Endothelial cell of umbilical vein (primary cell): ENCODE measurements around the gene NFE2L1. TPM values are rescaled to one million over a fixed set of nuclear protein-coding genes. Genes with fewer than 3 reads are reported as not detected.

Source experiments
- BruUV-seq: library from RNA; stranded (reverse); fragments of 400-500 nt; replicated peaks from 2 replicates; lab custom pipeline; 2021; lab: Mats Ljungman, UMichigan
- CTCF ChIA-PET: fragments of 300-600, 350-600 bp; sonication (Branson Sonifier 250); formaldehyde crosslinking; loops from one replicate; lab custom pipeline; 2021; ENCODE audit warnings: antibody characterized with exemption, inconsistent platforms; lab: Charles Lee
- POLR2A ChIA-PET: fragments of 300-600, 350-600 bp; sonication (Branson Sonifier 250); formaldehyde crosslinking; loops from one replicate; lab custom pipeline; 2021; ENCODE audit warnings: antibody characterized with exemption, inconsistent platforms; lab: Charles Lee
- DNase-seq: peaks from one replicate; pipeline ENCODE4 v3.0.0-alpha.2; 2011; ENCODE audit warnings: low read depth, low spot score
- FAIRE-seq: peaks from 2 replicates; lab custom pipeline; 2011; peaks lifted over from hg19 to GRCh38; lab: Jason Lieb, UNC
- H2AFZ ChIP-seq: 2 replicates; pipeline ENCODE4 v1.6.0; 2012; ENCODE audit warnings: low read depth, low read length, control low read depth, inconsistent platforms
- H3K27ac ChIP-seq: 2 replicates; pipeline ENCODE4 v1.5.1; 2011; ENCODE audit warnings: low read depth, mild to moderate bottlenecking, control low read depth, low read length, moderate library complexity; ENCODE audit not compliant: insufficient read depth
- H3K27me3 ChIP-seq, 2 experiments: 2 replicates each; pipeline versions ENCODE4 v1.6.0 to v1.6.1; 2011; ENCODE audit warnings: low read length in 2 of 2, mixed read lengths in 1 of 2; ENCODE audit not compliant: control insufficient read depth in 2 of 2, insufficient read depth in 2 of 2
- H3K36me3 ChIP-seq, 2 experiments: 2 replicates in 1 of 2; 3 replicates in 1 of 2; pipeline ENCODE4 v1.5.1; 2011; ENCODE audit warnings: low read length in 2 of 2, mild to moderate bottlenecking in 1 of 2, moderate library complexity in 1 of 2; ENCODE audit not compliant: control insufficient read depth in 2 of 2, insufficient read depth in 2 of 2; ENCODE audit errors: extremely low read depth in 1 of 2
- H3K4me1 ChIP-seq: 3 replicates; pipeline ENCODE4 v1.5.1; 2011; ENCODE audit warnings: mild to moderate bottlenecking, low read length; ENCODE audit not compliant: control insufficient read depth, insufficient read depth; ENCODE audit errors: extremely low read depth
- H3K4me2 ChIP-seq: 2 replicates; pipeline ENCODE4 v1.6.1; 2011; ENCODE audit warnings: low read length, control low read depth, mixed read lengths; ENCODE audit not compliant: insufficient read depth
- H3K4me3 ChIP-seq, 3 experiments: fragments of 200-600 bp in 1 of 3; sonication (generic), shearing (Covaris generic) in 1 of 3; replicated peaks in 1 of 3; 2 replicates each; pipeline ENCODE4 v1.5.1; 2011 to 2016; ENCODE audit warnings: control low read depth in 3 of 3, low read length in 3 of 3, mild to moderate bottlenecking in 2 of 3, inconsistent platforms in 1 of 3, low read depth in 1 of 3, moderate library complexity in 1 of 3; ENCODE audit not compliant: insufficient read depth in 1 of 3
- H3K79me2 ChIP-seq: 2 replicates; pipeline ENCODE4 v1.6.0; 2012; ENCODE audit warnings: low read length, inconsistent platforms; ENCODE audit not compliant: control insufficient read depth, insufficient read depth
- H3K9ac ChIP-seq: replicated peaks from 2 replicates; pipeline ENCODE3; 2011; ENCODE audit warnings: low read length, control low read depth; ENCODE audit not compliant: insufficient read depth; ENCODE audit errors: extremely low read depth
- H3K9me1 ChIP-seq: replicated peaks from 3 replicates; pipeline ENCODE4 v1.6.0; 2011; ENCODE audit warnings: mild to moderate bottlenecking, low read length; ENCODE audit not compliant: control insufficient read depth, insufficient read depth; ENCODE audit errors: extremely low read depth
- H3K9me3 ChIP-seq: replicated peaks from 2 replicates; pipeline ENCODE4 v1.5.1; 2012; ENCODE audit warnings: low read length, inconsistent platforms; ENCODE audit not compliant: control insufficient read depth, insufficient read depth
- H4K20me1 ChIP-seq: replicated peaks from 2 replicates; pipeline ENCODE3; 2011; ENCODE audit warnings: mild to moderate bottlenecking, low read length; ENCODE audit not compliant: control insufficient read depth, insufficient read depth; ENCODE audit errors: extremely low read depth
- EZH2 ChIP-seq: IDR thresholded peaks from 2 replicates; pipeline ENCODE4 v1.6.1; 2012; ENCODE audit warnings: borderline replicate concordance, low read depth, mild to moderate bottlenecking, moderate library complexity, low read length, inconsistent platforms; ENCODE audit not compliant: severe bottlenecking
- FOS ChIP-seq: IDR thresholded peaks from 2 replicates; pipeline ENCODE4 v1.6.1; 2011; ENCODE audit warnings: mild to moderate bottlenecking, low read length, moderate library complexity, borderline replicate concordance; ENCODE audit not compliant: insufficient read depth
- GATA2 ChIP-seq: IDR thresholded peaks from 2 replicates; pipeline ENCODE4 v1.7.0; 2011; ENCODE audit warnings: low read depth, mild to moderate bottlenecking, moderate library complexity, mixed read lengths, low read length; ENCODE audit not compliant: insufficient read length, insufficient read depth
- JUN ChIP-seq: IDR thresholded peaks from 2 replicates; pipeline ENCODE4 v1.6.1; 2011; ENCODE audit warnings: borderline replicate concordance, low read depth; ENCODE audit not compliant: insufficient read length, insufficient read depth
- MAX ChIP-seq: IDR thresholded peaks from 2 replicates; pipeline ENCODE4 v1.6.1; 2011; ENCODE audit not compliant: insufficient read depth, insufficient read length
- MYC ChIP-seq: IDR thresholded peaks from one replicate; pipeline ENCODE4 v1.6.1; 2011; ENCODE audit warnings: mild to moderate bottlenecking, low read depth, low read length
- POLR2A ChIP-seq: IDR thresholded peaks from 2 replicates; pipeline ENCODE4 v1.6.1; 2012; ENCODE audit warnings: low read depth, mild to moderate bottlenecking, control low read depth, low read length
- POLR2AphosphoS5 ChIP-seq: IDR thresholded peaks from 2 replicates; pipeline ENCODE4 v1.6.1; 2012; ENCODE audit warnings: low read depth, mild to moderate bottlenecking, control low read depth, low read length, moderate library complexity; ENCODE audit not compliant: insufficient read depth
- dilution Hi-C: fragments of 300-500 bp; cut with MboI; formaldehyde crosslinking; loops from one replicate; pipeline ENCODE4 v1.15.0; 2019; ENCODE audit warnings: low sequenced_read_pairs; ENCODE audit not compliant: extremely low pct_ligation_motif_present
- intact Hi-C: fragments of 100-400 bp; cut with micrococcal nuclease; formaldehyde crosslinking; loops from one replicate; pipeline ENCODE4 v1.10.0; 2022
- polyA plus RNA-seq, 4 experiments: library from polyadenylated mRNA; depleted of rRNA in 3 of 4; stranded (reverse) in 3 of 4; unstranded in 1 of 4; fragments of >200 nt; gene quantifications; 2 replicates each; pipeline versions ENCODE4 v1.2.1 to v1.2.3, GENCODE V29; 2011 to 2012; ENCODE audit warnings: missing spikeins in 1 of 4
- total RNA-seq: library from RNA; stranded (reverse); gene quantifications from 2 replicates; pipeline ENCODE4 v1.2.3, GENCODE V29; 2021
- TF ChIP-seq, protein P1 (sequence below), 2 donors: IDR thresholded peaks; 1 replicate in 1 of 2; 2 replicates in 1 of 2; pipeline ENCODE4 v1.5.1; 2011; ENCODE audit warnings: low read length in 2 of 2, mild to moderate bottlenecking in 2 of 2, moderate library complexity in 2 of 2, control low read depth in 1 of 2, inconsistent platforms in 1 of 2, low read depth in 1 of 2; ENCODE audit not compliant: insufficient read depth in 1 of 2; ENCODE audit errors: extremely low read depth in 1 of 2

NFE2L1 gene
- total and polyA plus RNA-seq, 2 donors (not counting 3 experiments of a cell fraction or from before 2014, with no cell fraction given): 187 to 236 TPM

DNA sequence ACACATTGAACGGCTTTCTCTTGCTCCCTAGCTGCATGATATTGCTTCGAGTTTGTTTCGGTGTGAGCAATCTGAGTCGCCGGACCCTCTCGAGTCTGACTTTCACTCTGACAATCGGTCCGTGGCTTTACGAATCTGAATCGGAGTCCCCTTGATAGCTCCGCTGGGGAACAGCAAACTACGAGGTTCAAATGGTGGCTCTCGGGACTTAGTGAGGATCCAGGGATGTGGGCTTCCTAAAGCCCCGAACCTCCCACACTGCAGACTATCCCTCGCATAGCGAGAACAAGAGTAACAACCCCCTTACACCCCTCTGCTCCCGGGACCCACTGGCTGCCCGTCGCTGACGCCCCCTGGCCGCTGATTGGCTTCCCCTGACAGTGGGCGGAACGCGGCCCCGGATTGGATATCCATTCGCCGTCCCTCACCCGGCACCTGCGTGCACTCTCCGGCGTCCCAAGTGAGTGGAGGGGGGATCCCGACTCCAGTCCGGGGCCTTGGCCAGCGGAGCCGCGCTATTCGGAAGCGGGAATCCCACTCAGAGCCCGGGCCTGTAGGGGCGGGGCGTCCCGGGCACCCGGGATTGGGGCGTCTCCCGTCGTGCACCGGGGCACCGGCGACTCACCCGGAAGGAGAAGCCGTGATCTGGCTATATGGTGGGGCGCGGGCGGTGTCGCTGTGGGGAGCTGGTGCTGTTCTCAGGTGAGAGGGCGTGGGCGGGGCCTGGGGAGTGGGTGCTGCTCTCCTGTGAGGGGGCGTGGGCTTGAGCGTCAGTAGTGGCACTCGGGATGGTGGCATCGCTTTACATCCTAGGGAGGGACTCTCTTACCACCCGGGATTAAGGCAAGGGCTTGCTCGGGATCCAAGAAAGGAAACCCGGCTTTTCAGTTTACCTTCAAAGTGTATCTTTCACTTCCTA is 59.2 kb downstream of the NFE2L1 start, which contains the start of gene SNX11:
Gene SNX11 (plus strand): TSS at position 630 of the 919 bp plus-strand sequence. CDS start 4,278 bp downstream, outside the sequence.
- Histone ChIP-seq H3K9ac (peak within 1 kb of the TSS; percentile 88), H3K9me1 (no peaks in the 10 kb centered on the region), H3K4me3 (peak within 1 kb of the TSS; percentile 56 to 99 (median 92)), H2AFZ (peak within 1 kb of the TSS; percentile 99), H4K20me1 (no peaks in the 10 kb centered on the region), H3K9me3 (no peaks in the 10 kb centered on the region), H3K79me2 (peaks cover 37% of the 10 kb centered on the region), H3K4me1 (peaks cover 10% of the 10 kb centered on the region), H3K27ac (peak within 1 kb of the TSS; percentile 68), H3K4me2 (peak within 1 kb of the TSS; percentile 97), H3K36me3 (peaks cover 0 to 2% of the 10 kb centered on the region in 2 experiments), H3K27me3 (no peaks in the 10 kb centered on the region)
- CTCF ChIA-PET: interaction anchor here (0.8 to 2.6 kb wide), 12 partner anchors 10 to 571 kb away, joined by 3 to 14 read pairs (median 4); no protein-coding TSS in a partner anchor
- DNase-seq: peak; percentile 89
- TF ChIP-seq POLR2AphosphoS5 (peak; percentile 20), MAX (no peak), MYC (no peak), GATA2 (no peak), POLR2A (peak; percentile 82), FOS (no peak), EZH2 (no peak), JUN (no peak)
- TF ChIP-seq, protein P1, sequence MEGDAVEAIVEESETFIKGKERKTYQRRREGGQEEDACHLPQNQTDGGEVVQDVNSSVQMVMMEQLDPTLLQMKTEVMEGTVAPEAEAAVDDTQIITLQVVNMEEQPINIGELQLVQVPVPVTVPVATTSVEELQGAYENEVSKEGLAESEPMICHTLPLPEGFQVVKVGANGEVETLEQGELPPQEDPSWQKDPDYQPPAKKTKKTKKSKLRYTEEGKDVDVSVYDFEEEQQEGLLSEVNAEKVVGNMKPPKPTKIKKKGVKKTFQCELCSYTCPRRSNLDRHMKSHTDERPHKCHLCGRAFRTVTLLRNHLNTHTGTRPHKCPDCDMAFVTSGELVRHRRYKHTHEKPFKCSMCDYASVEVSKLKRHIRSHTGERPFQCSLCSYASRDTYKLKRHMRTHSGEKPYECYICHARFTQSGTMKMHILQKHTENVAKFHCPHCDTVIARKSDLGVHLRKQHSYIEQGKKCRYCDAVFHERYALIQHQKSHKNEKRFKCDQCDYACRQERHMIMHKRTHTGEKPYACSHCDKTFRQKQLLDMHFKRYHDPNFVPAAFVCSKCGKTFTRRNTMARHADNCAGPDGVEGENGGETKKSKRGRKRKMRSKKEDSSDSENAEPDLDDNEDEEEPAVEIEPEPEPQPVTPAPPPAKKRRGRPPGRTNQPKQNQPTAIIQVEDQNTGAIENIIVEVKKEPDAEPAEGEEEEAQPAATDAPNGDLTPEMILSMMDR (IDR thresholded peaks at IDR 0.05; ENCODE audit: extremely low read depth in 1 of 2, insufficient read depth in 1 of 2, low read depth in 1 of 2, low read length in 2 of 2): no peak
- dilution Hi-C loops (no loop called here), intact Hi-C loops (loop anchor here (1.0 kb wide), 2 partner anchors 20 to 211 kb away; partner anchors contain the start of gene SP2)
- POLR2A ChIA-PET: no interaction called here
- BruUV-seq: TSS peak; percentile 40
- FAIRE-seq: peak; percentile 95
